ENCODE results near the gene FGF22.
"Not testable (repeated sequence)": the region's sequence is repeated elsewhere in the genome, so short reads cannot be mapped to it uniquely, and the experiment has no call there.

Gene FGF22

DNA sequence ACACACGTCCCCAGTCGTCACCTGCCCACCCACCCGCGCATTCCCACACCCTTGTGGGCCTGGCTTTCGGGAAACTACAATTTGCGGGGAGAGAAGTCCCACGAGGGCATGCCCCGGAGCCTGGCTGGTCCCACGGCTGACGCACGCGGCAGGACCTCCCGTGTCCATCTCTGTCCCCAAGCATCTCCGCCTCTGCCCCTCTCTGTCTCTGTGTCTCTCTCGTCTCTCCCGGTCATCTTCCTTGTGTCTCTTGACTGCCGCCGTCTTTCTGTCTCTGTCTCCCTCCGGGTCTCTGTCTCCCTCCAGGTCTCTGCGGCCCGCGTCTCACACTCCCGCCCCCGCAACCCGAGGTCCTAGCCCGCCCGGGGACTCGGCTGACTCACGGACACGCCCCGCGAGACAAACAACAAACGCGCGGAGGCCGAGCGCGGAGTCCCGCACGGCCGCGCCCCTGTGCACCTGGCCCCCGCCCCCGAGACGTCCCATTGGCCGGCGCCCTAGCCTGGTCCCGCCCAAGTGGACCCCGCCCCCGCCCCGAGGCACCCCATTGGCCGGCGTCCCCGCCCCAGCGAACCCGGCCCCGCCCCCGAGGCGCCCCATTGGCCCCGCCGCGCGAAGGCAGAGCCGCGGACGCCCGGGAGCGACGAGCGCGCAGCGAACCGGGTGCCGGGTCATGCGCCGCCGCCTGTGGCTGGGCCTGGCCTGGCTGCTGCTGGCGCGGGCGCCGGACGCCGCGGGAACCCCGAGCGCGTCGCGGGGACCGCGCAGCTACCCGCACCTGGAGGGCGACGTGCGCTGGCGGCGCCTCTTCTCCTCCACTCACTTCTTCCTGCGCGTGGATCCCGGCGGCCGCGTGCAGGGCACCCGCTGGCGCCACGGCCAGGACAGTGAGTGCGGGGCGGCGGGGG lies at the start of gene FGF22:
Gene FGF22, plus strand, starts transcription at position 627 of the 908 bp plus-strand sequence. Its CDS starts 47 bp downstream, at position 674.
- DNase-seq, result peak; percentile 97

DNA sequence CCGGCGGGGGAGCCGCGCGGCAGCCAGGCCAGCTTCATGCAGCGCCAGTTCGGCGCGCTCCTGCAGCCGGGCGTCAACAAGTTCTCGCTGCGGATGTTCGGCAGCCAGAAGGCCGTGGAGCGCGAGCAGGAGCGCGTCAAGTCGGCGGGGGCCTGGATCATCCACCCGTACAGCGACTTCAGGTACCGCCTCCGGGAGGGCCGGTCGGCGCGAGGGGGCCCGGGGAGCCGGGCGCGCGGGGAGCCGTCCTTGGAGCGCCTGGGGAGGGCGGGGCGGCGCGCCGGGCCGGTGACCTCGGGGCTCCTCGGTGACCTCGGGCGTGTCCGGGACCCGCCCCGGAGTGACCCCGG lies 49.3 kb upstream of the FGF22 start:
- peak; percentile 37 for DNase-seq

DNA sequence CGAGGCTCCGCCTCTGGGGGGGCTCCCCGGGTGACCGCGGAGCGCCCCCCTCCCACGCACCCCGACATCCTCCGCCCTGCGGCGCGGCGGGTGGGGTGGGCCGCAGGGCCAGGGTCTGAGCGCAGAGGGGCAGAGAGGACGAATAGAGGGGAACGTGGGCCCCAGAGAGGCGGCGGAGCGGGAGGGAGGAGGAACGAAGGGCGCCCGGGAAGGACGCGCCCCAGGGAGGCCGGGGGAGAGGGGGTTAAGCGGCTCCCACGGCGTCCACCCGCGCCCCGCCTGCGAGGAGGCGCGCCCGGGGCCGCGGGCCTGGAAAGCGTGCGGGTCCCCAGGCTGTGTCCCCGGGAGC lies 49.0 kb upstream of the FGF22 start:
- DNase-seq, result no peak

DNA sequence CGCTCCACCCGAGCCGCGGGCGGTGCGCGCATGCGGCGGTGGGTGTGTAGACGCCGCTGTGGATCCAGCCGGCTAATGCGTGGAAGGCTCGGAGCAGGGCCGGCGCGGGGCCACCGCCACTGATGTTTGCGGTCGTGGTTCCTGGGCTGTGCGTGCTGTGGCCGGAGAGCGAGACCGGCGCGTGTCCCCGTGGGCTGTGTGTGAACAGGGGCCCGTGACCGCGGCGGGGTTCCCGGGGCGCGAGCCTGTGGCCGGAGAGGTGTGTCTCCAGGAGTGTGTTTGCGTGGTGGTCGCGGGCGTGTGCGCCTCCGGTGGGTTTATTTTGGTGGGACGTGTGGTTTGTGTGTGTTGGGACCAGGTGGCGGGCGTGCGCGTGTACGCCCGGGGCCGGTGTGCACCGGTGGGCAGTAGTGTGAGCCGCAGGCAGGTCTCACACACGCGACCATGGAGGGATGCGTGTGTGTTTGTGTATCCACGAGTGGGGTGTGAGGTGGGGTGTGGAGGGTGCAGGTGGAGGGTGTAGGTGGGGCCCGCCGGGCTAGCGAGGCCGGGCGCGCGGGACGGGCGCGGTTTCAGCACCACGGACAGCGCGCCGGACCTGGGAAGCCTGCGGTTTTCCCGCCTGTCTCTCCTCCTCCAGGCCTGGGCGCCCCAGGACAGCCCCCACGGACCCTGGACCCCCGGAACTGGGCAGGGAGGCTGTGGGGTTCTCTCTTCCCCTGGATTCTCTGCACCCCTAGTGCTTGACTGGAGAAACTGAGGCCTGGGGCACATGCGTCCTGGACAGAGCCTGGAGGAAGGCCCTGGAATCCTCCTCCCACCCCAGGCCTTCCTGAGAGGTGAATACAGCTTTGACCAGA lies 48.4 kb upstream of the FGF22 start:
- no peak for DNase-seq

DNA sequence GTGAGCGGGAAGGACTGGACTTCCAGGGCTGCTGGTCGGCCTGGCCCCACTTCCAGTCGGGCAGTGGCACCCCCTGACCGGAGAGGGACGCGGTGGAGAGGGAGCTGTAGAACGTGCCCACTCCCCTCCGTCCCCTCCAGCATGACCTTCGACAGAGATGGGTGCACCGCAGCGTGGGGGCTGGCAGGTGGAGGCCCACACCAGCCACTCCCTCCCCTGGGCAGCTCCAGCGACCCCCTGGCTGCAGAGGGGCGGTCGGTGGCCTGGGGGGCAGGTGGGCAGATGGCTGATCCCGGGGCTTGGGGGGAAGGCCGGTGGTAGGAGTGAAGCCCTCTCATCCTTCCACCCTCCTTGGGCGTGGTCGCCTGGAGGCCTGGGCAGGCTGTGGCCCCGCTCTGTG lies 47.6 kb upstream of the FGF22 start:
- no peak for DNase-seq

DNA sequence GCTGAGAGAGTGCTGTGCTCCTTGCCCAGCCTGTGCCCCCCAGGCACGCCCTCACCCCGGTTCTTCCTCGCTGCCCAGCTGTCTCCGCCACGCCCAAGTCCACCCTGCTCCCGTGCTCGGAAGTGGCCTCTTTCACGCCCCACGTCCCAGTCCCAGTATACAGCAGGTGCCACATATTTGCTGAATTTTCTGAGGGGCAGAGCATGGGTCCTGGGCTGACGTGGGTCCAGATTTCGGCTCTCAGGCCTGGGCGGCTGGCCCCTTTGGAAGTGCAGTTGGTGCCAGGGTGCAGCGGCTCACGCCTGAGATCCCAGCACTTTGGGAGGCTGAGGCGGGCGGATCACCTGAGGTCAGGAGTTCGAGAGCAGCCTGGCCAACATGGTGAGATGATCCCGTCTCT lies 46.6 kb upstream of the FGF22 start:
- no peak for DNase-seq

DNA sequence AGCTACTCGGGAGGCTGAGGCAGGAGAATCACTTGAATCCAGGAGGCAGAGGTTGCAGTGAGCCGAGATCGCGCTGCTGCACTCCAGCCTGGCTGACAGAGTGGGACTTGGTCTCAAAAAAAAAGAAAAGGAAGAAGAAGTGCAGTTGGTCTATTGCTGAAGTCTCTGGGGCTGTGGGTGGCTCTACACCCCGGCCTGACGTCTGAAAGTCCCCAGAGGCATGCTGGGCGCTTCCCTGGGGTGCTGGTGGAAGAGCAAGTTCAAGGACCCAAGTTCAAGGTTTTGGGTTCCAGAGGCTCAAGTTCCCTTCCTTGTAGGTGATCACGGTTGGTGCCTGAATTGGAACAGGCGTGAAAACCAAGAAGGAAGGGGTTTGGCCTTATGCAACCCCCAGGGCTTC lies 46.2 kb upstream of the FGF22 start:
- DNase-seq, result no peak

DNA sequence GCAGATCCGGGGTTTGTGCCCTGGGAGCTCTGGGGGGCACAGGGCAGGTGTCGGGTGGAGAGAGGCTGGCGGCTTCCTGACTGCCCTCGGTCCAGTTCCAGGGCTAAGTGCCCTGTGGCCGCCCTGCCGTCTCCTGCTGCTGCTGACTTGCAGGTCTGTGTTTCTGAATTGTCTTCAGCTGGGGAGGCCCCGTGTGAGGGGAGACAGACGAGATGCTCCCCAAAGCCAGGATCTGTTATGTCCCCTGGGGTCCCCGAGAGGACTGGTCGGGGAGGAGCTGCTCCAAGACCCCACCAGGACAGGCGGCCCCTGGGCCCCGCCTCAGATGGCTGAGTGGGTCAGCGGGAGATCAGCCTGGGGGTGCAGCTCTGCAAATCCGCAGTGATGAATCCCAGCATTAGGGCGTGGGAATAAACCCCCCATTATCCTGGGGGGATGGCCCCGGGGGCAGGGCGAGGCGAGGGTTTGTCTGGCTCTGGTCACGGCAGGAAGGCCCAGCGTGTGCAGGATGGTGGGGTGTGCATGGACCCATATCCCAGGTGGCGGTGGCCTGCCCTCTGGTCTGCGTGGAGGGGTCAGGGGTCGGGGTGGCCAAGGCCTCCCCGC lies 45.3 kb upstream of the FGF22 start:
- no peak for DNase-seq

DNA sequence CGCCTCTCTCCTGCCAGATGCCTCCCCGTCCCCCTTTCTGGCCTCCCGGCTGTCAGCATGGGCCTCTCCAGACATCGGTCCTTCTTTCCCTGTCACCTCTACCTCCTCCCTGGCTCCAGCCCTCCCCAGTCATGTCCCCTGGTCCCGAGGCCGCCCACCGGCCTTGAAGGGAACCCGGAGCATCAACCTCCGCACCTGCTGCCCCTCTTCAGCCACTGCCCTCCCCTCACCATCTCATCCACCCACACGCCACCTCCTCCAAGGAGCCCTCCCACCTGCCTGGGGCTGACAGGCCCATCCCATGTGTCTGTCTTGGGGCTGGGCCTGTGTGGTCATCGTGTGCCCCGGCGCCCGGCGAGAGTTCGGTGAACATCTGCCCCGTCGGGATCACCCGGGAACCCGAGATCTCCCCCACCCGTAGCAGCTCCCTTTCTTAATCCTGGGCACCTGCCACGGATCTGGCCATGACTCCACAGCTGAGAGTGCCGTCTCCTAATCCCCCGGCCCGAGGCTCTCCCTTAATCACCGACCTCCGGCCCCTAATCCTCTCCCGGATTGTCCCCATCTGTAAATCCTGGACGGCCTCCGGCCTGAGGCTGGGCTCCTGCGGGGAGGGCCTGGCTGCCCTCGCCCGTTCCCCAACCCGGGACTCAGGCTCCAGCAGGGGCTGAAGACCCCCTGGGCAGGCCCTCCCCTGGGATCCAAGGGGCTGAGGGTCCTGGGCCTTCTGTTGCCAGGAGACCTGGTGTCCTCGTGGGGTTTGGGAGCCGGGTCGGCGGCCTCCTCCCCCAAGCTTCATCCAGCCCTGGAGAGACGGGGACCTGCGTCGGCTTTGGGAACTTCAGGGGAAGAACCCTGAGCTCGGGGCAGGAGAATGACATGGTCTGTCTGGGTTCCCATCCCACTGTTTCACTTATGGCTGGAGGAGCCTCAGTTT lies 44.1 kb upstream of the FGF22 start:
- no peak for DNase-seq

DNA sequence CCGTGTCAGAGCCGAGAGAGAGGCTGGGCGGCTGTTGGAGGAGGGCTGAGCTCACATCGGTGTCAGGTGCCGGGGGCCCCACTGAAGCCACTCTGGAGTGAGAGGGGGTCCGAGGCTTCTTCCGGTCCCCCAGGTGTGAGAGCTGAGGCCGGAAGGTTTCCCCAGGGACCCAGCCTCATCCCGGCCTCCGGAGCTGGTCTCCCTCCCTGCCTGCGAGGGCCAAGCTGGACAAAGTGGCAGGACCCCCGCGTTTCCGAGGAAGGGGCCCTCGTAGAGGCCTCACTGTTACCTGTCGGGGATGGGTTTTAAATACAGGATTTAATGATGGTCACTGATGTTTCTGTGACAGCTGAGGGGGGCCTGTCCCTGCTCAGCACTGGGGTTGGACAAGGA lies 43.4 kb upstream of the FGF22 start:
- no peak for DNase-seq

DNA sequence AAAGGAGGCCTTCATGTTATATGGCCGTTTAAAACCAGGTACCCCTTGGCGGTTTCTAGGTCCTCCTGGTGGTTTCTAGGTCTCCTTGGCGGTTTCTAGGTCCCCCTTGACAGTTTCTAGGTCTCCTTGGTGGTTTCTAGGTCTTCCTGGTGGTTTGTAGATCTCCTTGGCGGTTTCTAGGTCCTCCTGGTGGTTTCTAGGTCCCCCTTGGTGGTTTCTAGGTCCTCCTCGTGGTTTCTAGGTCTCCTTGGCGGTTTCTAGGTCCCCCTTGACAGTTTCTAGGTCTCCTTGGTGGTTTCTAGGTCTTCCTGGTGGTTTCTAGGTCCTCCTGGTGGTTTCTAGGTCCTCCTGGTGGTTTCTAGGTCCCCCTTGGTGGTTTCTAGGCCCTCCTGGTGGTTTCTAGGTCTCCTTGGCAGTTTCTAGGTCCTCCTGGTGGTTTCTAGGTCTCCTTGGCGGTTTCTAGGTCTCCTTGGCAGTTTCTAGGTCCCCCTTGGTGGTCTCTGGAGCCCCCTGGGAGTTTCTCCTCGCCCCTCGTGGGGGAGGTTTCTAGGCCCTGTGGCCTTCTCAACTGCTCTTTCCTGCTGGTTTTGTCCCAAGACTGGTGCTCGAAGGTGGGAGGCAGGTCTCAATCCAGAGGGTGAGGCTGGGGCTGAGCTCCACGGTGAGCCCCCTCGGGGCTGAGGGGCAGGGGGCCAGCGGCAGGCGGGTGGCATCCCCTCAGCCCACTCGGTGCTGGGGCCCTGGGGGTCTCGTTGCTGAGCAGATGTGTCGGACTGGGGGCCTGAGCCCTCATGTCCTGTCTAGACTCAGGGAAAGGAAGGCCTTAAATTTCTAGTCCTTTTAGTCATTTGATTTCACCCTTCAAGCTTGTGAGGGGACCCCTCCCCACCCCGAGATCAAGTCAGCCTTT lies 42.0 kb upstream of the FGF22 start:
- no peak for DNase-seq

DNA sequence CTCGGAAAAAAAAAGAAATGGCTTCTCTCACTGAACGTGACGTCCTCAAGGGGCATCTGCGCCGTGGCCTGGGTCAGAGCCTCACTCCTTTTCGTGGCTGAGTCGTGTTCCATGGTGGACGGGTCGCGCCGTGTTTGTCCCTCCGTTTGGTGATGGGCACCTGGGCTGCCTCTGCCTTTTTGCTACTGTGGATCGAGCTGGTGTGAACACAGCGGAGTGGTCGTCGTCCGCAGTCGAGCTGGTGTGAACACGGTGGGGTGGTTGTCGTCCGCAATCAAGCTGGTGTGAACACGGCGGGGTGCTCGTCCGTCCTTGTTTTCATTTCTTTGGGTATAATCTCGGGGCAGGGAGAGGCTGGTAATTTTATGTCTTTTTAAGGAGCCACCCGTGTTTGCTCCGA lies 38.4 kb upstream of the FGF22 start:
- no peak for DNase-seq

DNA sequence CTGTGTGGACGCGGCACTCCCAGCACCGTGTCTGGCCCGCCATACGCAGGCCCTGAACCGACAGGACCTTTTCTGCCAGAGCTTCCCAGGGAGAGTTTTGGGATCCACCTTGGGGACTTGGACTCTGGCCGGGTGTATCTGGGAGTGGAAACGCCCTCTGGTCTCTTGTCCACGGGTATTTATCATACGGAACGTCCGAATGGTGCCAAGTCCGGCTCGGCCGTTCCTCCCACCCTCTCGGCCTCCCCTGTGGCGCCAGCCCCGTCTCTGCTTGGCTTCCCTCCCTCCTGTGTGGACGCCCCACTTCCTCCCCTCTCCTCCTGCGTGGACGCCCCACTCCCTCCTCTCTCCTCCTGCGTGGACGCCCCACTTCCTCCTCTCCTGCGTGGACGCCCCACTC lies 37.9 kb upstream of the FGF22 start:
- DNase-seq, result no peak

DNA sequence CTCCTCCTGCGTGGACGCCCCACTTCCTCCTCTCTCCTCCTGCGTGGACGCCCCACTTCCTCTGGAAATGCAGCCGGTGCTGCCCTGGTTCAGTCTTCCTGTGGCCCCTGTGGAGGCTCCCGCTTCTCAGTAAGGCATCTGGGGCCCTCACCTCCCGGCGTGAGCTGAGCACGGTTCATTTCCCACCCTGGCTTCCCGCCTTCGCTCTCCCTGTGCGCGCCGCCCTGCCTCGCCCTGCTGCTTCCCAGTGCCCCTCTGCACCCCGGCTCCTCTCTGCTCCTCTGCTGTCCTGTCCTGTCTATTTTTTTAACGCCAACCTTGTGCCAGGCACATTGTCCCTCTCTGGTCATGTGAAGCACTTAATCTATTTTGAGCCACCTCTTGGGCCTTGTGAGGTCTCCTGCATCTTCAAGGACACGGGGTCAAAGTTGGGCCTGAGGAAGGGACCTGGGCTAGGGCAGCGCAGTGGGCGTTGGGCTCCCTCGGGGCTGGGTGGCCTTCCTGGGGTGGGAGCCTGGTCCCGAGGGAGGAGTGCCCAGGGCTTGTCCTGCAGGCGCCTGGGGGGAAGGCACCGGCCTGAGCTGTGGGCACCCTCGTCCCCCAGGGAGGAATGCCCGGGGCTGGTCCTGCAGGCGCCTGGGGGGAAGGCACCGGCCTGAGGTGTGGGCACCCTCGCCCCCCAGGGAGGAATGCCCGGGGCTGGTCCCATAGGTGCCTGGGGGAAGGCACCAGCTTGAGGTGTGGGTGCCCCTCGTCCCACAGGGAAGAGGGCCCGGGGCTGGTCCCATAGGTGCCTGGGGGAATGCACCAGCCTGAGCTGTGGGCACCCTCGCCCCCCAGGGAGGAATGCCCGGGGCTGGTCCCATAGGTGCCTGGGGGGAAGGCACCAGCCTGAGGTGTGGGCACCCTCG lies 37.0 kb upstream of the FGF22 start:
- no peak for DNase-seq

DNA sequence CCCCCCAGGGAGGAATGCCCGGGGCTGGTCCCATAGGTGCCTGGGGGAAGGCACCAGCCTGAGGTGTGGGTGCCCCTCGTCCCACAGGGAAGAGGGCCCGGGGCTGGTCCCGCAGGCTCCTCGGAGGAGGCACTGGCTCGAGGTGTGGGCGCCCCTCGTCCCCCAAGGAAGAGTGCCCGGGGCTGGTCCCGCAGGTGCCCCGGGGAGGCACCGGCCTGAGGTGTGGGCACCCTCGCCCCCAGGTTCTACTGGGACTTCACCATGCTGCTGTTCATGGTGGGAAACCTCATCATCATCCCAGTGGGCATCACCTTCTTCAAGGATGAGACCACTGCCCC lies 36.4 kb upstream of the FGF22 start:
- not testable (repeated sequence) for DNase-seq

DNA sequence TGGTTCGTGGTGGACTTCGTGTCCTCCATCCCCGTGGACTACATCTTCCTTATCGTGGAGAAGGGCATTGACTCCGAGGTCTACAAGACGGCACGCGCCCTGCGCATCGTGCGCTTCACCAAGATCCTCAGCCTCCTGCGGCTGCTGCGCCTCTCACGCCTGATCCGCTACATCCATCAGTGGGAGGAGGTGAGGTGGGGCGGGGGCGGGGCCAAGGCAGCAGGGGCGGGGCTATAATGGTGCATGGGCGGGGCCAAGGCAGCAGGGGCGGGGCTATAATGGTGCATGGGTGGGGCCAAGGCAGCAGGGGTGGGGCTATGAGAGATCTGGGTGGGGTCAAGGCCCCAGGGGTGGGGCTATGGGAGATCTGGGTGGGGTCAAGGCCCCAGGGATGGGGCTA lies 35.9 kb upstream of the FGF22 start:
- DNase-seq, result not testable (repeated sequence)

DNA sequence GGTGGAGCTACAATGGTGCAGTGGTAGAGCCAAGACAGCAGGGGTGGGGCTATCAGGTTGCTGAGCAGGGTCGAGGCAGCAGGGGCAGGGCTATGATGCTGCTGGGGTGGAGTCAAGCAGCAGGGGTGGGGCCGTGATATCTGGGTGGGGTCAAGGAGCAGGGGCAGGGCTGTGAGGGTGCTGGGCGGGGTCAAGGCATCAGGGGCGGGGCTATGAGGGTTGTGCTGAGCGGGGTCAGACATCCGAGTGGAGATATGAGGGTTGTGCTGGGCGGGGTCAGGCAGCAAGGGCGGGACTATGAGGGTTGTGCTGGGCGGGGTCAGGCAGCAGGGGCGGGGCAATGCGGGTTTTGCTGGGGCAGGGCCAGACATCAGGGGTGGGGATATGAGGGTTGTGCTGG lies 35.3 kb upstream of the FGF22 start:
- peak; percentile 27 for DNase-seq

DNA sequence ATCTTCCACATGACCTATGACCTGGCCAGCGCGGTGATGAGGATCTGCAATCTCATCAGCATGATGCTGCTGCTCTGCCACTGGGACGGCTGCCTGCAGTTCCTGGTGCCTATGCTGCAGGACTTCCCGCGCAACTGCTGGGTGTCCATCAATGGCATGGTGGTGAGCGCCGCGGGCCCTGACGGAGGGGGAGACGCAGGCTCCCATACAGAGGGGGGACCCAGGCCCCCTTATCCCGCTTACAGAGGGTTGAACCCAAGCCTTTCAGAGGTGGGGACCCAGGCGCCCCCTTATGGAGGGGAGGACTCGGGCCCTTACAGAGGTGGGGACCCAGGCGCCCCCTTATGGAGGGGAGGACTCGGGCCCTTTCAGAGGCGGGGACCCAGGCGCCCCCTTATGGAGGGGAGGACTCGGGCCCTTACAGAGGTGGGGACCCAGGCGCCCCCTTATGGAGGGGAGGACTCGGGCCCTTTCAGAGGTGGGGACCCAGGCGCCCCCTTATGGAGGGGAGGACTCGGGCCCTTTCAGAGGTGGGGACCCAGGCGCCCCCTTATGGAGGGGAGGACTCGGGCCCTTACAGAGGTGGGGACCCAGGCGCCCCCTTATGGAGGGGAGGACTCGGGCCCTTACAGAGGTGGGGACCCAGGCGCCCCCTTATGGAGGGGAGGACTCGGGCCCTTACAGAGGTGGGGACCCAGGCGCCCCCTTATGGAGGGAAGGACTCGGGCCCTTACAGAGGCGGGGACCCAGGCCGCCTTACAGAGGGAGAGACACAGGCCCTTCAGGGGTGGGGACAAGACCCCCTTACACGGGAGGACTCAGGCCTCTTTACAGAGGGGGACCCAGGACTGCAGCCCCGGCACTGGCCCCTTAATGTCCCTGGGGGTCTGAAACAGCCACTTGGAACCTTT lies 34.4 kb upstream of the FGF22 start:
- not testable (repeated sequence) for DNase-seq

Data from activated CD4-positive, alpha-beta T cell treated with anti-CD3 and anti-CD28 coated beads, Interleukin-2, amount 50 U/mL, for 1 hour (primary cell).